Astrocyte (in vitro differentiated cells and primary cell): ENCODE results near the gene LRRC2. TPM values are rescaled to one million over a fixed set of nuclear protein-coding genes. Genes with fewer than 3 reads are reported as not detected.

Experiments
- DNase-seq: peaks from one replicate; pipeline ENCODE4 v3.0.0-alpha.2; 2010; ENCODE audit warnings: low read depth
- FAIRE-seq: peaks from 2 replicates; lab custom pipeline; 2011; peaks lifted over from hg19 to GRCh38; lab: Jason Lieb, UNC
- H2AFZ ChIP-seq: 2 replicates; pipeline ENCODE4 v1.6.0; 2012; ENCODE audit warnings: low read depth, low read length, inconsistent platforms
- H3K27ac ChIP-seq: 2 replicates; pipeline ENCODE4 v1.5.1; 2011; ENCODE audit warnings: low read depth, low read length, inconsistent platforms
- H3K27me3 ChIP-seq: 2 replicates; pipeline ENCODE4 v1.6.0; 2011; ENCODE audit warnings: low read length, inconsistent platforms; ENCODE audit not compliant: insufficient read depth
- H3K36me3 ChIP-seq: 2 replicates; pipeline ENCODE4 v1.5.1; 2011; ENCODE audit warnings: low read length, inconsistent platforms; ENCODE audit not compliant: insufficient read depth
- H3K4me1 ChIP-seq: 2 replicates; pipeline ENCODE4 v1.5.1; 2011; ENCODE audit warnings: low read length, inconsistent platforms; ENCODE audit not compliant: insufficient read depth
- H3K4me2 ChIP-seq: 2 replicates; pipeline ENCODE4 v1.6.0; 2012; ENCODE audit warnings: low read length, inconsistent platforms
- H3K4me3 ChIP-seq: 2 replicates; pipeline ENCODE4 v1.5.1; 2011; ENCODE audit warnings: low read depth, mild to moderate bottlenecking, low read length, inconsistent platforms; ENCODE audit not compliant: insufficient read depth
- H3K79me2 ChIP-seq: 2 replicates; pipeline ENCODE4 v1.6.0; 2012; ENCODE audit warnings: mild to moderate bottlenecking, low read length, inconsistent platforms; ENCODE audit not compliant: insufficient read depth
- H3K9ac ChIP-seq: 2 replicates; pipeline ENCODE4 v1.6.0; 2012; ENCODE audit warnings: mild to moderate bottlenecking, low read length, inconsistent platforms
- H3K9me3 ChIP-seq: 2 replicates; pipeline ENCODE4 v1.5.1; 2012; ENCODE audit warnings: low read depth, mild to moderate bottlenecking, low read length, inconsistent platforms; ENCODE audit not compliant: insufficient read depth
- H4K20me1 ChIP-seq: 2 replicates; pipeline ENCODE4 v1.6.0; 2012; ENCODE audit warnings: low read length, inconsistent platforms; ENCODE audit not compliant: insufficient read depth
- H3K27ac Mint-ChIP-seq: one replicate; pipeline ENCODE4 v1.8.0; 2021; ENCODE audit warnings: mild to moderate bottlenecking, mixed read lengths; ENCODE audit not compliant: unreplicated experiment
- H3K27me3 Mint-ChIP-seq: one replicate; pipeline ENCODE4 v1.8.0; 2021; ENCODE audit warnings: low read depth, mixed read lengths; ENCODE audit not compliant: unreplicated experiment
- H3K36me3 Mint-ChIP-seq: one replicate; pipeline ENCODE4 v1.8.0; 2021; ENCODE audit warnings: low read depth, mixed read lengths; ENCODE audit not compliant: unreplicated experiment
- H3K4me1 Mint-ChIP-seq: one replicate; pipeline ENCODE4 v1.8.0; 2021; ENCODE audit warnings: low read depth, mixed read lengths; ENCODE audit not compliant: unreplicated experiment
- H3K4me3 Mint-ChIP-seq: one replicate; pipeline ENCODE4 v1.8.0; 2021; ENCODE audit warnings: mild to moderate bottlenecking, moderate library complexity, mixed read lengths; ENCODE audit not compliant: unreplicated experiment
- H3K9me3 Mint-ChIP-seq: one replicate; pipeline ENCODE4 v1.8.0; 2021; ENCODE audit warnings: mild to moderate bottlenecking, mixed read lengths; ENCODE audit not compliant: unreplicated experiment
- EZH2 ChIP-seq: IDR thresholded peaks from 2 replicates; pipeline ENCODE4 v1.6.1; 2012; ENCODE audit warnings: mild to moderate bottlenecking, low read length, inconsistent platforms; ENCODE audit not compliant: insufficient read depth
- total RNA-seq: library from RNA; stranded (reverse); gene quantifications from 2 replicates; pipeline ENCODE4 v1.2.1, GENCODE V29; 2021
- TF ChIP-seq, protein P1 (sequence below): IDR thresholded peaks from 2 replicates; pipeline ENCODE4 v1.5.1; 2011; ENCODE audit warnings: low read depth, mild to moderate bottlenecking, inconsistent platforms, low read length, moderate library complexity; ENCODE audit not compliant: insufficient read depth

LRRC2 gene
- total RNA-seq, 1 donor from 2014 or later, result 0.32 TPM

DNA sequence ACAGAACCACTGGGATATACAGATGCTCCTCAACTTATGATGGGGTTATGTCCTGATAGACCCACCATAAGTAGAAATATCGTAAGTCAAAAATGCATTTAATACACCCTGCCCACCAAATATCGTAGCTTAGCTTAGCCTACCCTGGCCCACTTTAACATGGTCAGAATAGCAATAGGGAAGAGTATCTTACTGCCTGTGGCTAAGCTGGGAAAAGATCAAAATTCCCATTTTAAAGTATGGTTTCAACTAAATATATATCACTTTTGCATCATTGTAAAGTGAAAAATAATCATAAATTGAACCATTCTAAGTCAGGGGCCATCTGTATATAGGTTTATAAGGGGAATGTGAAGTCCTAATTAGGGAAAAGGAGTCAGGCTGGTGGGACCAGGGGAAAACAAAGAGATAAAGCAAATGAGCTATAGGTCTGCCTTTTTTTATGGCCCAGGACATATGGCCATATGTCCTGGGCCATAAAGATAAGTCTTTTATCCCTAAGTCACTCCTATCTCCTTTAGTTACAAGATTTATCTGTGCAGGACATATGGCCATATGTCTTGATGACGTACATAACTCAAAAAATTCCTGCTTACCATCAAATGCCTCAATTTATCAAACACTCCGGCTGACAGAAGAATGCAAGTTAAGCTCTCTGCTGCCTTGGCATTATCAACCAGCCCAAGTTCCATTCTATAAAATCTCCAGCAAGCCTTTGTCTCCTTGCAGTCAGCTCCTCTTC is 57.1 kb downstream of the LRRC2 start:
- H3K4me1 ChIP-seq, result no peaks in the 10 kb centered on the region
- H3K9ac ChIP-seq, result no peak overlapping the region
- Mint-ChIP-seq H3K9me3 (no peaks in the 10 kb centered on the region), H3K36me3 (peaks cover 2% of the 10 kb centered on the region), H3K27ac (no peak overlapping the region), H3K4me1 (no peaks in the 10 kb centered on the region), H3K4me3 (no peak overlapping the region), H3K27me3 (peaks cover 10% of the 10 kb centered on the region)
- no peak overlapping the region for H2AFZ ChIP-seq
- no peaks in the 10 kb centered on the region for H3K79me2 ChIP-seq
- TF ChIP-seq, protein P1, sequence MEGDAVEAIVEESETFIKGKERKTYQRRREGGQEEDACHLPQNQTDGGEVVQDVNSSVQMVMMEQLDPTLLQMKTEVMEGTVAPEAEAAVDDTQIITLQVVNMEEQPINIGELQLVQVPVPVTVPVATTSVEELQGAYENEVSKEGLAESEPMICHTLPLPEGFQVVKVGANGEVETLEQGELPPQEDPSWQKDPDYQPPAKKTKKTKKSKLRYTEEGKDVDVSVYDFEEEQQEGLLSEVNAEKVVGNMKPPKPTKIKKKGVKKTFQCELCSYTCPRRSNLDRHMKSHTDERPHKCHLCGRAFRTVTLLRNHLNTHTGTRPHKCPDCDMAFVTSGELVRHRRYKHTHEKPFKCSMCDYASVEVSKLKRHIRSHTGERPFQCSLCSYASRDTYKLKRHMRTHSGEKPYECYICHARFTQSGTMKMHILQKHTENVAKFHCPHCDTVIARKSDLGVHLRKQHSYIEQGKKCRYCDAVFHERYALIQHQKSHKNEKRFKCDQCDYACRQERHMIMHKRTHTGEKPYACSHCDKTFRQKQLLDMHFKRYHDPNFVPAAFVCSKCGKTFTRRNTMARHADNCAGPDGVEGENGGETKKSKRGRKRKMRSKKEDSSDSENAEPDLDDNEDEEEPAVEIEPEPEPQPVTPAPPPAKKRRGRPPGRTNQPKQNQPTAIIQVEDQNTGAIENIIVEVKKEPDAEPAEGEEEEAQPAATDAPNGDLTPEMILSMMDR, result no peak
- no peak for TF ChIP-seq EZH2
- no peak overlapping the region for H3K27ac ChIP-seq
- H3K36me3 ChIP-seq, result no peaks in the 10 kb centered on the region
- DNase-seq, result no peak
- H3K4me2 ChIP-seq, result no peak overlapping the region
- no peaks in the 10 kb centered on the region for H3K9me3 ChIP-seq
- no peaks in the 10 kb centered on the region for H4K20me1 ChIP-seq
- FAIRE-seq, result no peak
- no peaks in the 10 kb centered on the region for H3K27me3 ChIP-seq
- no peak overlapping the region for H3K4me3 ChIP-seq

DNA sequence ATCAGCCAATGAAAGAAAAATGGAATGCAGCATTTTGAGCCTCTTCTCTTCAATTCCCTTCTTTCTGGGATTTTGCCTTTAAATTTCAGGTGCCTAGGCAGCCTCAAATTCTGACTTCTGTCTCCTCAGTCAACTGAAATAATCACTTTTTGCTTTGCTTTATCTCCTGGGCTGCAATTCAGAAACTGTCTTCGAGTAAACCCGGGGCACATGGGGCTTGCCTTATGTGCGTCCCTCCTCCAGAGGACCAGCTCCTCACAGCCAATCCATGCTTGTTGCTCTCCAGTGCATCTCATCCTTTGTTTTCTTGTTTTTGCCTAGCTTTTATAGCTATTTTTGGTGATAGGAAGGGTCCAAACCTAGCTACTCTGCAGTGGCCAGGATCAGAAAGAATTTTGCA is 59.6 kb downstream of the LRRC2 start:
- Histone ChIP-seq H3K9ac (no peak overlapping the region), H3K27me3 (no peaks in the 10 kb centered on the region), H3K79me2 (no peaks in the 10 kb centered on the region), H3K9me3 (no peaks in the 10 kb centered on the region), H3K27ac (no peak overlapping the region), H3K4me2 (no peak overlapping the region), H3K36me3 (no peaks in the 10 kb centered on the region), H2AFZ (no peak overlapping the region), H4K20me1 (no peaks in the 10 kb centered on the region), H3K4me1 (peaks cover 4% of the 10 kb centered on the region), H3K4me3 (no peak overlapping the region)
- Mint-ChIP-seq H3K27ac (no peak overlapping the region), H3K9me3 (peaks cover 2% of the 10 kb centered on the region), H3K4me1 (peaks cover 2% of the 10 kb centered on the region), H3K27me3 (peaks cover 10% of the 10 kb centered on the region), H3K36me3 (peaks cover 2% of the 10 kb centered on the region), H3K4me3 (no peak overlapping the region)
- FAIRE-seq (no peak), DNase-seq (no peak)
- TF ChIP-seq EZH2, result no peak
- TF ChIP-seq, protein P1, result no peak

DNA sequence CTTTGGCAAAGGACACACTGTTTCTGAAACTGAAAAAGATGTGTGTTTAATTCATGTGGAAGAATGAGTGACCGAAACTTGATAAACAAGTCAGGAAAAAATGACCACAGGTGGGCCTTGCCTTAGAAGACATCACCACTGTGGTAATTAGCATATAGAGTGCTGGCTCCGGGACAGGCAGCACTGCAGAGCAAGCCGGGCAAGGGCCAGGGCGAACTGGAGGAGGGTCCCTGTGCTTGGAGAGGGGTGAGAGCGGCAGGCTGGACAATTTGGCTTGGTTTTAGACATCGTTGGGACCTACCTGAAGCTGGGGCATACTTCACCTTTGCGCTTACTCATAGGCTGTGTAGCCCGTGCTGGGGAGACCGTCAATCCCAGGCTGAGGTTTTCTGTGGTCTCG is 60.1 kb downstream of the LRRC2 start:
- H4K20me1 ChIP-seq, result no peaks in the 10 kb centered on the region
- FAIRE-seq, result no peak

More for the DNA sequence above, 60.1 kb downstream of the LRRC2 start:
- TF ChIP-seq EZH2, result no peak
- Mint-ChIP-seq H3K4me1 (peaks cover 7% of the 10 kb centered on the region), H3K4me3 (no peak overlapping the region), H3K36me3 (peaks cover 2% of the 10 kb centered on the region), H3K9me3 (peaks cover 2% of the 10 kb centered on the region), H3K27ac (no peak overlapping the region), H3K27me3 (peaks cover 5% of the 10 kb centered on the region)
- peaks cover 9% of the 10 kb centered on the region for H3K4me1 ChIP-seq
- H3K27ac ChIP-seq, result no peak overlapping the region
- H3K36me3 ChIP-seq, result no peaks in the 10 kb centered on the region
- no peaks in the 10 kb centered on the region for H3K79me2 ChIP-seq
- H3K9ac ChIP-seq, result no peak overlapping the region
- no peak overlapping the region for H2AFZ ChIP-seq
- no peak overlapping the region for H3K4me3 ChIP-seq
- no peaks in the 10 kb centered on the region for H3K9me3 ChIP-seq
- no peak overlapping the region for H3K4me2 ChIP-seq
- H3K27me3 ChIP-seq, result no peaks in the 10 kb centered on the region
- no peak for DNase-seq
